ENCODE results near the gene DRGX.

Gene DRGX

GRCh38 chr10:49379596-49380410 lies 16.1 kb downstream of the DRGX start:
- Histone ChIP-seq H3K36me3 (ENCODE audit: control insufficient read depth, insufficient read depth, low read length) (no peaks in the 10 kb centered on the region), H3K4me3 (replicated peaks; ENCODE audit: low read depth, low read length) (no peak overlapping the region), H3K27me3 (replicated peaks; ENCODE audit: control insufficient read depth, insufficient read depth, low read length) (no peaks in the 10 kb centered on the region; the same call in 1 of the 2 replicates)
- peak; percentile 22 for TF ChIP-seq CTCF (IDR thresholded peaks at IDR 0.05; ENCODE audit: insufficient read depth, low read length, poor library complexity, severe bottlenecking)
- DNase-seq (ENCODE audit: extremely low read depth, insufficient read length) = no peak

DNA sequence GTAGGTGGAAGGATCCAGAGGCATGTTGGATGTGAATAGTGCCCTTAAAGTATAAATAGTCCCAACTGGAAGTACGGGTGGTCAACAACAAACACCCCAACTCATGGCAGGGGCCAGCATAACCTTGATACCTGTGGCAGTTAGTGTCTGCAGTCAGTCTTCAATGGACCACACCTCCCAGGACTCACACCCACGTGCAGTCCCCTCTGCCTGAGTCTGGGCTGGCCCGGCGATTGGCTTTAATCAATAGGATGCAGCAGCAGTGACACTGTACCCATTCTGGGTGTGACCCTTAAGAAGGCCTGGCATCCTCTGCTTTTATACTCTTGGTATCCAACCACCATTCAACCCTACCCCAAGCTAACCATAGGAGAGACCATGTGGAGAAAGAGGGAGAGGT lies 18.6 kb downstream of the DRGX start:
- no peak for TF ChIP-seq CTCF (IDR thresholded peaks at IDR 0.05; ENCODE audit: insufficient read depth, low read length, poor library complexity, severe bottlenecking)
- H3K4me3 ChIP-seq (replicated peaks; ENCODE audit: low read depth, low read length) = no peak overlapping the region
- no peaks in the 10 kb centered on the region for H3K27me3 ChIP-seq (replicated peaks; ENCODE audit: control insufficient read depth, insufficient read depth, low read length)
- no peaks in the 10 kb centered on the region for H3K36me3 ChIP-seq (ENCODE audit: control insufficient read depth, insufficient read depth, low read length)
- DNase-seq (ENCODE audit: extremely low read depth, insufficient read length) = no peak

DNA sequence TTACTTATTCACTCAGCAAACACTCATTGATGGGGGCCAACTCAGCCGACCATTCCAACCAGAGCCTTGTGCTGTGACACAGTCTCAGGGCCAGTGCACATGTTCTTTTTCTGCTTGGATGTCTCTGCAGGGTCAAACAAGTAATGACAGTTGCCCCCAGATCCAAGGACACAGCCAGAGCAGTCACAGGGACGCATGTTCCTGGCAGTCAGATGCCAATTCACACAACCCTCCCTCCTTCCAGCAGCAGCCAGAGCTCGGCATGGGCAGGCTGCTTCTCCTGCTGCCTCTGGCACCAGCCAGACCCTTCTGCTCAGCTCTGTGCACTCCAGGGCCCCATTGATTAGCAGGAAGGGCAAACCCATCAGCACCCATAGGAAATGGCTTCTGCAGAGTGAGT lies 20.3 kb downstream of the DRGX start:
- no peak for TF ChIP-seq CTCF (IDR thresholded peaks at IDR 0.05; ENCODE audit: insufficient read depth, low read length, poor library complexity, severe bottlenecking)
- DNase-seq (ENCODE audit: extremely low read depth, insufficient read length) = no peak
- no peaks in the 10 kb centered on the region for H3K36me3 ChIP-seq (ENCODE audit: control insufficient read depth, insufficient read depth, low read length)
- H3K4me3 ChIP-seq (replicated peaks; ENCODE audit: low read depth, low read length) = no peak overlapping the region
- H3K27me3 ChIP-seq (replicated peaks; ENCODE audit: control insufficient read depth, insufficient read depth, low read length) = no peaks in the 10 kb centered on the region

- no peak for DNase-seq (ENCODE audit: extremely low read depth, insufficient read length)
- no peak for TF ChIP-seq CTCF (IDR thresholded peaks at IDR 0.05; ENCODE audit: insufficient read depth, low read length, poor library complexity, severe bottlenecking)
- no peaks in the 10 kb centered on the region for H3K27me3 ChIP-seq (replicated peaks; ENCODE audit: control insufficient read depth, insufficient read depth, low read length)
These were observed 21.1 kb downstream of the DRGX start for GRCh38 chr10:49374740-49375139.

DNA sequence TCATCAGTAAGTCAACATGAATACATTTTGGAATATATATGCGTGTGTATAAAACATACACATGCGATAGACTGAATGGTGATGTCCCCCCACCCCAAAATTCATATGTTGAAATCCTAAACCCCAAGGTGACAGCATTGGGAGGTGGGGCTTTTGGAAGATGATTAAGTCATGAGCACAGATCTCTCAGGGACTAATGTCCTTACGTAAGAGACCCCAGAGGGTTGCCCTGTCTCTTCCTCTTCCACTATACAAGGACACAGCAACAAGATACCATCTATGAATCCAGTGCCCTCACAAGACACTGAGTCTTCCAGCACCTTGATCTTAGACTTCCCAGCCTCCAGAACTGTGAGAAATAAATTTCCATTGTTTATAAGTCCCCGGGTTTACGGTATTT lies 22.5 kb downstream of the DRGX start:
- Histone ChIP-seq H3K36me3 (ENCODE audit: control insufficient read depth, insufficient read depth, low read length) (no peaks in the 10 kb centered on the region), H3K27me3 (replicated peaks; ENCODE audit: control insufficient read depth, insufficient read depth, low read length) (no peaks in the 10 kb centered on the region), H3K4me3 (replicated peaks; ENCODE audit: low read depth, low read length) (no peak overlapping the region)
- TF ChIP-seq CTCF (IDR thresholded peaks at IDR 0.05; ENCODE audit: insufficient read depth, low read length, poor library complexity, severe bottlenecking) = no peak
- DNase-seq (ENCODE audit: extremely low read depth, insufficient read length) = no peak

More at GRCh38 chr10:49374740-49375139, 21.1 kb downstream of the DRGX start:
- Histone ChIP-seq H3K4me3 (replicated peaks; ENCODE audit: low read depth, low read length) (no peak overlapping the region), H3K36me3 (ENCODE audit: control insufficient read depth, insufficient read depth, low read length) (no peaks in the 10 kb centered on the region)
